OCI-M2 (cell line): Measurements from ENCODE around the gene PTH1R.

Experiments
- DNase-seq: peaks from one replicate; lab custom pipeline; 2025; ENCODE audit not compliant: unreplicated experiment; lab: John Stamatoyannopoulos, UW

Gene PTH1R

GRCh38 chr3:46881596-46882376, 4.3 kb downstream of the PTH1R start:
- no peak for DNase-seq

GRCh38 chr3:46882377-46883053, 5.0 kb downstream of the PTH1R start:
- no peak for DNase-seq

- DNase-seq, result no peak
Observed at GRCh38 chr3:46883054-46883829, 5.7 kb downstream of the PTH1R start.

GRCh38 chr3:46883830-46884185, 6.3 kb downstream of the PTH1R start:
- DNase-seq, result no peak

GRCh38 chr3:46884427-46884826, 6.9 kb downstream of the PTH1R start:
- no peak for DNase-seq

- DNase-seq, result no peak
Observed at GRCh38 chr3:46884929-46885328, 7.4 kb downstream of the PTH1R start.

GRCh38 chr3:46885612-46886011, 8.1 kb downstream of the PTH1R start:
- DNase-seq, result no peak

GRCh38 chr3:46887980-46888494, 10.5 kb downstream of the PTH1R start:
- no peak for DNase-seq

- DNase-seq, result no peak
Observed at GRCh38 chr3:46888705-46889104, 11.2 kb downstream of the PTH1R start.

- DNase-seq, result no peak
Observed at GRCh38 chr3:46889381-46890110, 12.0 kb downstream of the PTH1R start.

GRCh38 chr3:46890132-46890531, 12.6 kb downstream of the PTH1R start:
- DNase-seq, result no peak

- no peak for DNase-seq
Observed at GRCh38 chr3:46891132-46891531, 13.6 kb downstream of the PTH1R start.

GRCh38 chr3:46892285-46893145, 15.0 kb downstream of the PTH1R start:
- DNase-seq, result no peak

GRCh38 chr3:46893146-46893748, 15.7 kb downstream of the PTH1R start:
- DNase-seq, result no peak

GRCh38 chr3:46893763-46894162, 16.2 kb downstream of the PTH1R start:
- DNase-seq, result no peak

- no peak for DNase-seq
Observed at GRCh38 chr3:46894256-46894655, 16.7 kb downstream of the PTH1R start.

GRCh38 chr3:46895204-46895660, 17.7 kb downstream of the PTH1R start:
- no peak for DNase-seq

- DNase-seq, result no peak
Observed at GRCh38 chr3:46895761-46896160, 18.2 kb downstream of the PTH1R start.

GRCh38 chr3:46896386-46896785, 18.9 kb downstream of the PTH1R start:
- DNase-seq, result no peak

- no peak for DNase-seq
Observed at GRCh38 chr3:46897031-46897430, 19.5 kb downstream of the PTH1R start.
